Measurements from ENCODE around the gene BFSP1. TPM values are rescaled to one million over a fixed set of nuclear protein-coding genes. Genes with fewer than 3 reads are reported as not detected.

Gene BFSP1
- total and polyA plus RNA-seq, 2 of the 8 experiments (the other 6 are each of a cell fraction or from before 2014, with no cell fraction given) = 1.5 to 2.5 TPM

- Histone ChIP-seq H4K91ac (replicated peaks; ENCODE audit: insufficient read length, low read length) (no peak overlapping the region), H3K23ac (ENCODE audit: insufficient read length) (no peak overlapping the region), H3K56ac (replicated peaks; ENCODE audit: insufficient read length, low read depth, low read length) (no peak overlapping the region), H3K9me3 (ENCODE audit: insufficient read depth in 2 of 2, low read depth in 1 of 2, low read length in 1 of 2) (no peaks in the 10 kb centered on the region), H2AK5ac (ENCODE audit: low read depth, low read length) (no peak overlapping the region), H3K27me3 (replicated peaks in 1 of 4; ENCODE audit: control insufficient read depth in 3 of 4, extremely low read depth in 1 of 4, insufficient read depth in 3 of 4, low read length in 3 of 4) (no peaks in the 10 kb centered on the region), H3K4me1 (replicated peaks in 1 of 4; ENCODE audit: control insufficient read depth in 3 of 4, insufficient read depth in 4 of 4, low read length in 3 of 4) (no peaks in the 10 kb centered on the region), H4K20me1 (replicated peaks in 1 of 2; ENCODE audit: control insufficient read depth in 1 of 2, insufficient read depth in 2 of 2, low read length in 2 of 2) (no peaks in the 10 kb centered on the region), H4K5ac (ENCODE audit: insufficient read length, low read depth, low read length) (no peak overlapping the region), H3K4ac (replicated peaks; ENCODE audit: insufficient read length, low read depth, low read length) (no peak overlapping the region), H4K8ac (ENCODE audit: extremely low read depth, insufficient read depth, low read length) (no peak overlapping the region), H2BK5ac (ENCODE audit: low read depth, low read length) (no peak overlapping the region), H3K79me1 (ENCODE audit: low read depth, low read length) (no peaks in the 10 kb centered on the region; the same call in 1 of the 2 replicates), H3K14ac (ENCODE audit: insufficient read length) (no peak overlapping the region), H2AFZ (ENCODE audit: low read length) (no peak overlapping the region), H3K36me3 (ENCODE audit: control insufficient read depth in 2 of 4, insufficient read depth in 4 of 4, low read length in 3 of 4) (no peaks in the 10 kb centered on the region; a peak in 1 of 8 replicates), H3K4me2 (ENCODE audit: insufficient read depth in 1 of 2, low read depth in 2 of 2, low read length in 2 of 2) (no peak overlapping the region), H3K18ac (ENCODE audit: extremely low read depth, low read length) (no peak overlapping the region), H2BK12ac (ENCODE audit: low read depth, low read length) (no peak overlapping the region), H3K9ac (replicated peaks in 1 of 4; ENCODE audit: extremely low read depth in 1 of 4, low read depth in 3 of 4, low read length in 3 of 4) (no peak overlapping the region), H3K79me2 (ENCODE audit: control insufficient read depth in 1 of 2, insufficient read depth in 2 of 2, low read length in 2 of 2) (no peaks in the 10 kb centered on the region), H2BK15ac (ENCODE audit: low read length) (no peak overlapping the region), H3K27ac (ENCODE audit: low read depth, low read length) (no peak overlapping the region), H3K4me3 (ENCODE audit: extremely low read depth in 1 of 4, insufficient read depth in 2 of 4, low read depth in 3 of 4, low read length in 4 of 4) (no peak overlapping the region), H2BK120ac (replicated peaks; ENCODE audit: low read depth, low read length) (no peak overlapping the region), H3K23me2 (ENCODE audit: low read depth, low read length) (no peaks in the 10 kb centered on the region), H2BK20ac (ENCODE audit: low read length) (no peak overlapping the region)
- FAIRE-seq = no peak
- WGBS, 2 experiments (ENCODE audit: extremely low coverage in 1 of 2, insufficient coverage in 1 of 2, insufficient read length in 1 of 2, insufficient replicate concordance in 2 of 2, low coverage in 1 of 2, low lambda C conversion rate in 2 of 2, missing lambda C conversion rate in 1 of 2) = 88% methylated on average over 4 of the region's 4 CpGs; no CpG with 5 or more reads in 1 of the 2 experiments
- CTCF ChIA-PET (ENCODE audit: partially characterized antibody) = interaction anchor here (0.7 to 6.4 kb wide), 7 partner anchors 15 to 531 kb away, joined by 3 to 66 read pairs (median 5); no protein-coding TSS in a partner anchor
- DNase-seq (ENCODE audit: low read depth in 1 of 2, low spot score in 2 of 2) = no peak
- TF ChIP-seq SIN3A (conservative IDR thresholded peaks at IDR 0.05 in 1 of 2, IDR thresholded peaks at IDR 0.05 in 1 of 2; ENCODE audit: low read depth in 1 of 2, low read length in 2 of 2) (no peak), CTBP2 (IDR thresholded peaks at IDR 0.05; ENCODE audit: borderline replicate concordance, insufficient read depth, insufficient read length, low read length) (no peak), RNF2 (IDR thresholded peaks at IDR 0.05; ENCODE audit: borderline replicate concordance, low read depth, low read length, missing control alignments, poor library complexity, severe bottlenecking) (no peak), NANOG (IDR thresholded peaks at IDR 0.05; ENCODE audit: insufficient read depth, low read depth, low read length, poor library complexity, severe bottlenecking) (no peak)
- POLR2A ChIA-PET (ENCODE audit: partially characterized antibody) = interaction anchor here (0.7 to 4.0 kb wide), 2 partner anchors 16 to 27 kb away, joined by 3 to 18 read pairs; partner anchors contain the start of gene DSTN
These were observed 11.8 kb upstream of the BFSP1 start for GRCh38 chr20:17542993-17543412.
